Esophagus squamous epithelium (tissue), 5 donors: ENCODE measurements around the gene PANK1. TPM values are rescaled to one million over a fixed set of nuclear protein-coding genes. Genes with fewer than 3 reads are reported as not detected.

Source experiments
- DNase-seq: peaks from one replicate; lab custom pipeline; 2025; lab: John Stamatoyannopoulos, UW
- H3K27ac ChIP-seq, 4 donors: fragments of 200-600 bp; sonication (generic); one replicate each; pipeline ENCODE4 v1.5.1; 2016 to 2019; ENCODE audit warnings: mild to moderate bottlenecking in 1 of 4
- H3K27me3 ChIP-seq, 4 donors: fragments of 200-600 bp; sonication (generic); 1 replicate in 3 of 4; 2 replicates in 1 of 4; pipeline versions ENCODE4 v1.5.1 to v1.6.0; 2017 to 2021; ENCODE audit warnings: antibody characterized with exemption in 1 of 4
- H3K36me3 ChIP-seq, 3 donors: fragments of 200-600 bp; sonication (generic); one replicate each; pipeline ENCODE4 v1.5.1; 2016 to 2019
- H3K4me1 ChIP-seq, 3 donors: fragments of 200-600 bp; sonication (generic); one replicate each; pipeline ENCODE4 v1.5.1; 2017 to 2019
- H3K4me3 ChIP-seq, 4 donors: fragments of 200-600 bp; sonication (generic); 1 replicate in 3 of 4; 2 replicates in 1 of 4; pipeline ENCODE4 v1.5.1; 2016 to 2019; ENCODE audit warnings: mild to moderate bottlenecking in 2 of 4, moderate library complexity in 1 of 4
- H3K9me3 ChIP-seq, 3 donors: fragments of 200-600 bp; sonication (generic); one replicate each; pipeline ENCODE4 v1.5.1; 2016 to 2019
- CTCF ChIP-seq, 6 experiments: fragments of 450-650 bp in 4 of 6; fragments of 200-600 bp in 2 of 6; sonication (generic) in 2 of 6; IDR thresholded peaks; one replicate each; pipeline ENCODE4 v1.5.1; 2016 to 2019; ENCODE audit warnings: antibody characterized with exemption in 6 of 6, mild to moderate bottlenecking in 4 of 6, moderate library complexity in 4 of 6
- POLR2A ChIP-seq, 4 donors: fragments of 450-650 bp; IDR thresholded peaks; one replicate each; pipeline ENCODE4 v1.6.1; 2017; ENCODE audit warnings: antibody characterized with exemption in 4 of 4, mild to moderate bottlenecking in 4 of 4, moderate library complexity in 3 of 4
- WGBS, 2 donors: methylation state at CpG; one replicate each; pipeline ENCODE4 v1.1.5; 2018; 5-methylcytosine and 5-hydroxymethylcytosine counted together
- intact Hi-C: fragments of 100-400 bp; cut with DNase I; formaldehyde crosslinking; loops from one replicate; pipeline ENCODE4 v1.15.0; 2022
- total RNA-seq, 4 donors: library from RNA; depleted of rRNA; stranded (reverse); fragments of >200 nt; gene quantifications; one replicate each; pipeline ENCODE4 v1.1.0, GENCODE V29; 2016
- donor health status: DM: yes; HTN: yes; CAD: no.

PANK1 gene
- total RNA-seq, 4 donors from 2014 or later = 5.8 to 12.6 (median 7.9) TPM

GRCh38 chr10:89634637-89635036, 10.4 kb downstream of the PANK1 start:
- Histone ChIP-seq H3K27ac (no peak overlapping the region), H3K4me3 (no peak overlapping the region), H3K4me1 (peaks cover 0 to 4% (median 0%) of the 10 kb centered on the region in 3 donors), H3K27me3 (no peaks in the 10 kb centered on the region), H3K36me3 (peaks cover 0 to 11% (median 0%) of the 10 kb centered on the region in 3 donors), H3K9me3 (no peaks in the 10 kb centered on the region)
- intact Hi-C loops = no loop called here
- 97 to 100% methylated on average over 2 of the region's 2 CpGs for WGBS, 2 donors
- TF ChIP-seq CTCF (IDR thresholded peaks at IDR 0.05) (no peak), POLR2A (IDR thresholded peaks at IDR 0.05) (no peak)
- DNase-seq = no peak

- DNase-seq = no peak
Observed at GRCh38 chr10:89633484-89633883, 11.6 kb downstream of the PANK1 start.

GRCh38 chr10:89632824-89633223, 12.2 kb downstream of the PANK1 start:
- H3K27ac ChIP-seq = no peak overlapping the region
- intact Hi-C loops = no loop called here
- 67 to 82% methylated on average over 1 of the region's 1 CpG for WGBS, 2 donors

More at GRCh38 chr10:89633484-89633883, 11.6 kb downstream of the PANK1 start:
- no peak overlapping the region for H3K4me3 ChIP-seq
- peaks cover 0 to 5% (median 0%) of the 10 kb centered on the region in 3 donors for H3K4me1 ChIP-seq
- TF ChIP-seq CTCF (IDR thresholded peaks at IDR 0.05) (no peak), POLR2A (IDR thresholded peaks at IDR 0.05) (no peak)
- no peaks in the 10 kb centered on the region for H3K27me3 ChIP-seq
- intact Hi-C loops = no loop called here
- H3K36me3 ChIP-seq = peaks cover 0 to 11% (median 0%) of the 10 kb centered on the region in 3 donors
- no peak overlapping the region for H3K27ac ChIP-seq
- no peaks in the 10 kb centered on the region for H3K9me3 ChIP-seq

GRCh38 chr10:89627830-89628229, 17.2 kb downstream of the PANK1 start:
- 50 to 67% methylated on average over 1 of the region's 1 CpG for WGBS, 2 donors
- no peak for TF ChIP-seq POLR2A (IDR thresholded peaks at IDR 0.05)
- no peak for TF ChIP-seq CTCF (IDR thresholded peaks at IDR 0.05)
- intact Hi-C loops = no loop called here

More at GRCh38 chr10:89632824-89633223, 12.2 kb downstream of the PANK1 start:
- Histone ChIP-seq H3K4me1 (peaks cover 0 to 5% (median 0%) of the 10 kb centered on the region in 3 donors), H3K27me3 (no peaks in the 10 kb centered on the region), H3K36me3 (peaks cover 0 to 11% (median 0%) of the 10 kb centered on the region in 3 donors), H3K9me3 (no peaks in the 10 kb centered on the region), H3K4me3 (no peak overlapping the region)
- no peak for TF ChIP-seq POLR2A (IDR thresholded peaks at IDR 0.05)
- no peak for TF ChIP-seq CTCF (IDR thresholded peaks at IDR 0.05)
- DNase-seq = no peak

GRCh38 chr10:89625041-89625765, 19.8 kb downstream of the PANK1 start:
- no peak for DNase-seq
- Histone ChIP-seq H3K36me3 (no peaks in the 10 kb centered on the region), H3K9me3 (peaks cover 0 to 9% (median 6%) of the 10 kb centered on the region in 3 donors), H3K27ac (no peak overlapping the region), H3K4me3 (no peak overlapping the region), H3K4me1 (peaks cover 0 to 5% (median 0%) of the 10 kb centered on the region in 3 donors), H3K27me3 (no peaks in the 10 kb centered on the region)
- TF ChIP-seq POLR2A (IDR thresholded peaks at IDR 0.05) = no peak
- no peak for TF ChIP-seq CTCF (IDR thresholded peaks at IDR 0.05)
- 89 to 90% methylated on average over 4 of the region's 4 CpGs for WGBS, 2 donors
- intact Hi-C loops = no loop called here

More at GRCh38 chr10:89627830-89628229, 17.2 kb downstream of the PANK1 start:
- no peaks in the 10 kb centered on the region for H3K9me3 ChIP-seq
- no peak for DNase-seq
- H3K4me1 ChIP-seq = peaks cover 0 to 5% (median 0%) of the 10 kb centered on the region in 3 donors
- no peaks in the 10 kb centered on the region for H3K27me3 ChIP-seq
- H3K27ac ChIP-seq = no peak overlapping the region
- H3K36me3 ChIP-seq = no peaks in the 10 kb centered on the region
- no peak overlapping the region for H3K4me3 ChIP-seq
